GM19193 (cell line): Measurements from ENCODE around the gene ANKS1B.

Experiments used
- POLR2A ChIP-seq: IDR thresholded peaks from 4 replicates; pipeline ENCODE4 v1.6.1; 2011; ENCODE audit not compliant: insufficient read depth, insufficient read length; ENCODE audit errors: extremely low read depth

ANKS1B gene

GRCh38 chr12:98808243-98808875 lies 1176.4 kb downstream of the ANKS1B start:
- TF ChIP-seq POLR2A = no peak

GRCh38 chr12:98807187-98807586 lies 1177.5 kb downstream of the ANKS1B start:
- TF ChIP-seq POLR2A = no peak

- no peak for TF ChIP-seq POLR2A
These were observed 1181.1 kb downstream of the ANKS1B start for GRCh38 chr12:98803468-98804209.

- TF ChIP-seq POLR2A = no peak
These were observed 1184.9 kb downstream of the ANKS1B start for GRCh38 chr12:98799822-98800221.

- TF ChIP-seq POLR2A = no peak
These were observed 1185.5 kb downstream of the ANKS1B start for GRCh38 chr12:98799146-98799810.

- no peak for TF ChIP-seq POLR2A
These were observed 1187.5 kb downstream of the ANKS1B start for GRCh38 chr12:98797200-98797599.

- no peak for TF ChIP-seq POLR2A
These were observed 1188.0 kb downstream of the ANKS1B start for GRCh38 chr12:98796745-98797144.

- TF ChIP-seq POLR2A = no peak
These were observed 1191.6 kb downstream of the ANKS1B start for GRCh38 chr12:98793121-98793520.

- TF ChIP-seq POLR2A = no peak
These were observed 1193.3 kb downstream of the ANKS1B start for GRCh38 chr12:98791406-98791805.

GRCh38 chr12:98788396-98788795 lies 1196.3 kb downstream of the ANKS1B start:
- TF ChIP-seq POLR2A = no peak

GRCh38 chr12:98786653-98787052 lies 1198.1 kb downstream of the ANKS1B start:
- TF ChIP-seq POLR2A = no peak

GRCh38 chr12:98783420-98783819 lies 1201.3 kb downstream of the ANKS1B start:
- TF ChIP-seq POLR2A = no peak

- no peak for TF ChIP-seq POLR2A
These were observed 1204.5 kb downstream of the ANKS1B start for GRCh38 chr12:98780261-98780660.

GRCh38 chr12:98772818-98773217 lies 1211.9 kb downstream of the ANKS1B start:
- no peak for TF ChIP-seq POLR2A

GRCh38 chr12:98771811-98772752 lies 1212.7 kb downstream of the ANKS1B start:
- no peak for TF ChIP-seq POLR2A

GRCh38 chr12:98770230-98770629 lies 1214.5 kb downstream of the ANKS1B start:
- no peak for TF ChIP-seq POLR2A

- TF ChIP-seq POLR2A = no peak
These were observed 1215.7 kb downstream of the ANKS1B start for GRCh38 chr12:98769068-98769467.
